Measurements from ENCODE around the gene IQSEC3.

IQSEC3 gene

DNA sequence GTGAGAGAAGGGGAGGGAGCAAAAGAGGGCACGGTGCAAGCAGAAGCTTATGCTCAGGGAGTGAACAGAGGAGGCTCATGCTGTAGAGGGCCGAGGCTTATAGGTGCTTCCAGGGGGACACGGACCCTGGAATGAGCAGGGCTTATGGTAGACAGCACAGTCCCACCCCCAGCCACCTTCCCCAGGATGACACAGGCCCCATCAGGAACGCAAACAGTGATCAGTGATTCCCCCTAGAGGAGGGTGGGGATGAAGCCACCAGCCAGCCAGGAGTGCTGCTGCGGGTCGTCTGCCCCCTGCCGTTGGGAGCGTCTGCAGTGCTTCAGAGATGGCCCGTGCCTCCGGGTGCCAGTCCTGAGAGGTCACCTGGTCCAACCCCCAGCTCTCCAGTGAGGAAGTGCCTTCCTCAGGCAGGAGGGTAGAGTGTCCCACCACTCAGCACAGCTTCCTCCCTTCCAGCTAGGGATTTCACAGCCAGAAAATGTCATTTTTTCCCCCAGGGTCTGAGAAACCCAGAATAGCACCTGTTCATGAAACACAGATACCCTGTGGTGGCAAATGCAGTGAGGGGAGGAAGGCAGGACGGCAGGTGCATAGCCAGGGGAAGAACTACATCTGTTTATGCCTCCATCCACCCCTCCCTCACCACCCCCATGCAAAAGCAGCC lies 86.6 kb downstream of the IQSEC3 start:
- no peak overlapping the region for H3K4me3 ChIP-seq (ENCODE audit: low read length)
- no peak for DNase-seq (ENCODE audit: low read depth)
- TF ChIP-seq, protein P1, sequence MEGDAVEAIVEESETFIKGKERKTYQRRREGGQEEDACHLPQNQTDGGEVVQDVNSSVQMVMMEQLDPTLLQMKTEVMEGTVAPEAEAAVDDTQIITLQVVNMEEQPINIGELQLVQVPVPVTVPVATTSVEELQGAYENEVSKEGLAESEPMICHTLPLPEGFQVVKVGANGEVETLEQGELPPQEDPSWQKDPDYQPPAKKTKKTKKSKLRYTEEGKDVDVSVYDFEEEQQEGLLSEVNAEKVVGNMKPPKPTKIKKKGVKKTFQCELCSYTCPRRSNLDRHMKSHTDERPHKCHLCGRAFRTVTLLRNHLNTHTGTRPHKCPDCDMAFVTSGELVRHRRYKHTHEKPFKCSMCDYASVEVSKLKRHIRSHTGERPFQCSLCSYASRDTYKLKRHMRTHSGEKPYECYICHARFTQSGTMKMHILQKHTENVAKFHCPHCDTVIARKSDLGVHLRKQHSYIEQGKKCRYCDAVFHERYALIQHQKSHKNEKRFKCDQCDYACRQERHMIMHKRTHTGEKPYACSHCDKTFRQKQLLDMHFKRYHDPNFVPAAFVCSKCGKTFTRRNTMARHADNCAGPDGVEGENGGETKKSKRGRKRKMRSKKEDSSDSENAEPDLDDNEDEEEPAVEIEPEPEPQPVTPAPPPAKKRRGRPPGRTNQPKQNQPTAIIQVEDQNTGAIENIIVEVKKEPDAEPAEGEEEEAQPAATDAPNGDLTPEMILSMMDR (conservative IDR thresholded peaks at IDR 0.05; ENCODE audit: low read depth, low read length): peak; percentile 99

DNA sequence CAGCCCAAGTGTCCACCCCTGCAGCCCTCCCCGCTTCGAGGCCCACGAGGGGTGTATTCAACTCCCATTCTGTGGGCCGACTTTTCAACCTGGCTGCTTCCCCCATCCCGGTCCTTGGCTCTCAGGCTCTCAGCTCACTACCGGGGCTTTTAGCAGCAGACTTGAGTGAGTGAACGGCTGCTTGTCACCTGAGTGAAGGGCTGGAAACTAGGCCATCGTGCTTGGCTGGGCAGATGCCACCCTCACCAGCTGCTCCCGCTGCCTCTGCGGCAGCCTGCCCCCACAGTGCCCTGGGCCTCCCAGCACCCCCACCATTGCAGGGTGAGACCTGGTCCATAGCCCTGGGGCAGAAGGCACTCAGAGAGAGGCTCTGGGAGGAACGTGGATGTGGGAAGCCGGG lies 87.5 kb downstream of the IQSEC3 start:
- H3K4me3 ChIP-seq (ENCODE audit: low read length): no peak overlapping the region
- no peak for DNase-seq (ENCODE audit: low read depth)
- TF ChIP-seq, protein P1 (conservative IDR thresholded peaks at IDR 0.05; ENCODE audit: low read depth, low read length): no peak

DNA sequence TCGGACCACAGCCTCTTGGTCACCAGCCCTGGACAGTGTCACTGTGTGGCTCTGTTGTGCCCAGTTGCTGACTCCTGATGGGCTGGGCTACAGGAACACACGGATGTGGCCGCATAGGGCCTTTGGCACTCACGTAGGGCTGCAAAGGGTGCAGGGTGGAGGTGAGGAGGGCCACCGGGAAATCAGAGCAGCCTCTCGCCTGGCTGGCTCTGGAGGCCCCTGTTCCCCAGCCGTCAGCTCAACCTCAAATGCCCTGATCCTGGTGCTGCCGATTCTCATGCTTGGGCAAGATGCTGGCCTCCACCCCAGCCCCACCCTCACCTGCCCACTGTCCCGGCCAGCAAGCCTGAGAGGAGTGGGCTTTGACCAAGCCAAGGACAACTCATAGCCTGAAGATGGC lies 88.4 kb downstream of the IQSEC3 start:
- TF ChIP-seq, protein P1 (conservative IDR thresholded peaks at IDR 0.05; ENCODE audit: low read depth, low read length): no peak
- no peak for DNase-seq (ENCODE audit: low read depth)
- no peak overlapping the region for H3K4me3 ChIP-seq (ENCODE audit: low read length)

DNA sequence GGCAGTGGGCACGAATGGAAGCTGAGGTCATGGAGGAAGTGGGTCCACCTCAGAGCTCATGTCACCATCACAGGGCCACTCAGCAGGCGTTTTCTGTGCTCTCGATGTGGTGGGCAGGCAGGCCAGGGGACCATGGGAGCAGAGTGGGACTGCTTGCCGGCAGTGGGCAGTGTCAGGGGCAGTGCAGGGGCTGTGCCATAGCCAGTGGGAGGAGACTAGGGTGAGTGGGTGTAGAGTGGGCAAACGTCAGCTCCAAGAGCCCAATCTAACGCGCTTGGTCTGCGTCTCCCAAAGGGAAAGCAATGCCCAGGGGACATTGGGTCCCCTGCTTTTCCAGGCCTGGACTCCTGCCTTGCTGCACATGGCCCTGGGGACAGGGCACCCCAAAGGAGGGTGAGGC lies 89.1 kb downstream of the IQSEC3 start:
- no peak for DNase-seq (ENCODE audit: low read depth)
- TF ChIP-seq, protein P1 (conservative IDR thresholded peaks at IDR 0.05; ENCODE audit: low read depth, low read length): no peak
- no peak overlapping the region for H3K4me3 ChIP-seq (ENCODE audit: low read length)

DNA sequence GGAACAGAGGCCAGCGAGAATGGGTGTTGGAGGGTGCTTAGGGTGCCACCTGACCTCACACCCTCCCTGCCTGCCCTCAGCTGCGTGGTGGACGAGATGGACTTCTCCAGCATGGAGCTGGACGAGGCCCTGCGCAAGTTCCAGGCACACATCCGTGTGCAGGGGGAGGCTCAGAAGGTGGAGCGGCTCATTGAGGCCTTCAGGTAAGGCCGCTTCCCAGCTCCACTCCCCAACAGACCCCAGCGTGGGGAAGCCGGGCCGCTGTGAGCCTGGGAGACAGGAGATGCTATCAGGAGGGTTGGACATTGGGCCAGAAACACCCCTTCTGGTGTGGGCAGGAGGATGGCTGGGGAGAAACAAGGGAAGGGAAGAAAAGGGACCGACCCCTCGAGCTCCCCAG lies 90.4 kb downstream of the IQSEC3 start:
- H3K4me3 ChIP-seq (ENCODE audit: low read length): no peak overlapping the region
- DNase-seq (ENCODE audit: low read depth): no peak
- TF ChIP-seq, protein P1 (conservative IDR thresholded peaks at IDR 0.05; ENCODE audit: low read depth, low read length): no peak

DNA sequence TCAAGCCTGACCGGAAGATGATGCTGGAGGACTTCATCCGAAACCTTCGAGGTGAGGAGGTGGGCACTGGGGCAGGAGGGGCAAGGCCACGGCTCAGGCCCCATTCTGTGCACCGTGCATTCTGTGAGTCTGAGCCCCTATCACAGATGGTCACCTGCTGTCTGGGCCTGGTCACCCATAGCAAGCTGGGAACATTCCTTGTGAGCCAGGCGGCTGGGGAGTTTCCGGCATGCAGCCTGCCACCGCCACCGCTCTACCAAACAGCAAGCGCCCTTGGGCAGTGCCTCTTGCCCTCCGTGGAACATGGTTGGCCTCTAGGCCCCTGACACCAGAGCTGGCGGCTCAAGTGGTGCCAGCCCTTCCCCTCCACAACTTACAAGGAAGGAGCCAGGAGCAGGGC lies 91.1 kb downstream of the IQSEC3 start:
- DNase-seq (ENCODE audit: low read depth): no peak
- TF ChIP-seq, protein P1 (conservative IDR thresholded peaks at IDR 0.05; ENCODE audit: low read depth, low read length): no peak
- no peak overlapping the region for H3K4me3 ChIP-seq (ENCODE audit: low read length)

DNA sequence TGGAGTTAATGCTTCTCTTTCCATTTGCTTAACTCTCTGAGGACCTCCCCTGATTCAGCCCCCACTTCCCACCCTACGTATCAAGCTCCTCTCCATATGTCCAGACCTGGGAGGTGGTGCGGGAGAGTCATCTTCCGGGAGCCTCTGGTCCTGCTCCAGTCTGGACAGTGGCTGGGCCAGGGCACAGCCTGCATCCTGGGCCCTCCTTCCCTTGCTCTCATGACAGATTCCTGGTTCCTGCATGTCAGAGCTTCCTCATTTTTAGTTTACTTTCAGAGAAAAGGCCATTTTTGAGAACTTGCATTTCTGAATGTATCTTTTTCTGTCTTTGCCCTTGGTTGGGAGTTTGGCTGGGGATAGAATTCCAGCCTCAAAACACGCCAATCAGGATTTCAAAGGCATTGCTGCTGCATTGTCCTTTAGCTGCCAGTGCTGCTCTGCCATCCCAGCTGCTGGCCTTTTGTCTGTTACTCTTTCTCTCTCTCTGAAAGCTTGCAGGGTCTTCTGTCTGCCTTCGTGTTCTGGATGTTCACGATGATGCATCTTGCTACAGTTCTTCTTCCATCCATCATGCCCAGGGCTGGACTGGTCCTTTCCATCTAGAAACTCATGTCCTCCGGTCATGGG lies 92.7 kb downstream of the IQSEC3 start:
- H3K4me3 ChIP-seq (ENCODE audit: low read length): no peak overlapping the region
- no peak for DNase-seq (ENCODE audit: low read depth)
- TF ChIP-seq, protein P1 (conservative IDR thresholded peaks at IDR 0.05; ENCODE audit: low read depth, low read length): no peak

All from retinal pigment epithelial cell (primary cell).